Measurements from ENCODE around the gene PRR36.

GRCh38 chr19:7864690-7865074, 9.5 kb downstream of the PRR36 start:
- TF ChIP-seq CTCF (IDR thresholded peaks at IDR 0.05) = no peak
- TF ChIP-seq POLR2A (IDR thresholded peaks at IDR 0.05) = no peak

All from prostate gland (tissue), 2 donors.